Spleen (tissue), 7 donors: ENCODE measurements around the gene APCDD1L.

Source experiments
- CTCF ChIP-seq, 11 experiments: fragments of 200-600 bp in 7 of 11; fragments of 450-650 bp in 4 of 11; sonication (generic) in 4 of 11; IDR thresholded peaks in 8 of 11; conservative IDR thresholded peaks in 3 of 11; 1 replicate in 7 of 11; 2 replicates in 4 of 11; pipeline versions ENCODE4 v1.4.0 to v1.8.0; 2016 to 2021; ENCODE audit warnings: antibody characterized with exemption in 11 of 11, inconsistent platforms in 4 of 11, mild to moderate bottlenecking in 1 of 11
- POLR2A ChIP-seq, 3 donors: fragments of 450-650 bp; IDR thresholded peaks; one replicate each; pipeline ENCODE4 v1.5.1; 2017; ENCODE audit warnings: antibody characterized with exemption in 3 of 3, mild to moderate bottlenecking in 1 of 3
- POLR2AphosphoS5 ChIP-seq, 3 donors: sonication (generic); formaldehyde crosslinking; IDR thresholded peaks; one replicate each; pipeline ENCODE4 v1.5.1; 2017; ENCODE audit warnings: antibody characterized with exemption in 3 of 3
- donor health status: DM: no; HTN: no; CAD: no; lungs with moderate emphysema.
- donor health status: DM: no; HTN: no; CAD: no.
- donor health status: DM: no; HTN: no; CAD: no.

GRCh38 chr20:58500256-58500655, 14.9 kb downstream of the APCDD1L start:
- no peak for TF ChIP-seq CTCF (IDR thresholded peaks at IDR 0.05 in 8 of 11, conservative IDR thresholded peaks at IDR 0.05 in 3 of 11)
- no peak for TF ChIP-seq POLR2A (IDR thresholded peaks at IDR 0.05)
- no peak for TF ChIP-seq POLR2AphosphoS5 (IDR thresholded peaks at IDR 0.05)
